MM.1S (cell line): ENCODE data around the gene PROKR1.

Source experiments
- DNase-seq: peaks from one replicate; pipeline ENCODE4 v3.0.0-alpha.2; 2015
- H2AFZ ChIP-seq: fragments of 300-600 bp; sonication (generic); 2 replicates; pipeline ENCODE4 v1.6.0; 2016; ENCODE audit warnings: antibody characterized with exemption, low read length
- H3F3A ChIP-seq: fragments of 300-600 bp; sonication (generic); 2 replicates; pipeline ENCODE4 v1.6.1; 2016; ENCODE audit warnings: mild to moderate bottlenecking, antibody characterized with exemption, low read length, moderate library complexity, mixed read lengths; ENCODE audit not compliant: insufficient read depth
- H3K27ac ChIP-seq: fragments of 300-600 bp; sonication (generic); 2 replicates; pipeline ENCODE4 v1.5.1; 2016; ENCODE audit warnings: mild to moderate bottlenecking, low read length
- H3K27me3 ChIP-seq: fragments of 300-600 bp; sonication (generic); replicated peaks from 2 replicates; pipeline ENCODE4 v1.6.0; 2016; ENCODE audit warnings: low read length; ENCODE audit not compliant: insufficient read depth
- H3K36me3 ChIP-seq: fragments of 300-600 bp; sonication (generic); replicated peaks from 2 replicates; pipeline ENCODE4 v1.6.1; 2016; ENCODE audit warnings: mild to moderate bottlenecking, low read length, mixed read lengths; ENCODE audit not compliant: insufficient read depth
- H3K4me1 ChIP-seq: fragments of 300-600 bp; sonication (generic); 2 replicates; pipeline ENCODE4 v1.6.1; 2016; ENCODE audit warnings: low read length, mixed read lengths
- H3K4me2 ChIP-seq: fragments of 300-600 bp; sonication (generic); 2 replicates; pipeline ENCODE4 v1.6.0; 2016; ENCODE audit warnings: low read depth, low read length
- H3K4me3 ChIP-seq: fragments of 300-600 bp; sonication (generic); 2 replicates; pipeline ENCODE4 v1.5.1; 2016; ENCODE audit warnings: low read length, mixed read lengths
- H3K79me2 ChIP-seq: fragments of 300-600 bp; sonication (generic); 2 replicates; pipeline ENCODE4 v1.6.1; 2016; ENCODE audit warnings: mixed run types, low read length, mixed read lengths
- H3K9ac ChIP-seq: fragments of 300-600 bp; sonication (generic); 2 replicates; pipeline ENCODE4 v1.6.1; 2016; ENCODE audit warnings: low read length, mixed read lengths
- H3K9me2 ChIP-seq: fragments of 300-600 bp; sonication (generic); replicated peaks from 2 replicates; pipeline ENCODE4 v1.6.1; 2016; ENCODE audit warnings: mild to moderate bottlenecking, low read length, mixed read lengths; ENCODE audit not compliant: insufficient read depth
- H3K9me3 ChIP-seq: fragments of 300-600 bp; sonication (generic); replicated peaks from 2 replicates; pipeline ENCODE4 v1.6.1; 2016; ENCODE audit warnings: mild to moderate bottlenecking, low read length, mixed read lengths; ENCODE audit not compliant: insufficient read depth
- H4K20me1 ChIP-seq: fragments of 300-600 bp; sonication (generic); 2 replicates; pipeline ENCODE4 v1.6.1; 2016; ENCODE audit warnings: mild to moderate bottlenecking, low read length, moderate library complexity, mixed read lengths; ENCODE audit not compliant: insufficient read depth
- CTCF ChIP-seq: fragments of 300-600 bp; sonication (generic); IDR thresholded peaks from 2 replicates; pipeline ENCODE4 v1.5.1; 2016; ENCODE audit warnings: antibody characterized with exemption, low read length, mixed read lengths
- EZH2 ChIP-seq: fragments of 300-600 bp; sonication (generic); optimal IDR thresholded peaks from 2 replicates; pipeline ENCODE3; 2017; ENCODE audit warnings: low read depth, mild to moderate bottlenecking, antibody characterized with exemption, low read length, mixed read lengths
- EZH2phosphoT487 ChIP-seq: fragments of 300-600 bp; sonication (generic); IDR thresholded peaks from 2 replicates; pipeline ENCODE4 v1.6.1; 2018; ENCODE audit warnings: antibody characterized with exemption, low read length

PROKR1 gene

GRCh38 chr2:68650645-68651044 lies 7.3 kb downstream of the PROKR1 start:
- TF ChIP-seq EZH2phosphoT487 (no peak), EZH2 (no peak), CTCF (no peak)
- no peak overlapping the region for H3K4me2 ChIP-seq

GRCh38 chr2:68653034-68653433 lies 9.7 kb downstream of the PROKR1 start:
- no peak overlapping the region for H3K4me2 ChIP-seq
- no peak for DNase-seq
- H3K4me1 ChIP-seq, result no peaks in the 10 kb centered on the region
- no peaks in the 10 kb centered on the region for H3K79me2 ChIP-seq
- no peak overlapping the region for H2AFZ ChIP-seq
- no peak for TF ChIP-seq EZH2phosphoT487
- no peak overlapping the region for H3K4me3 ChIP-seq
- H3K9me3 ChIP-seq, result no peaks in the 10 kb centered on the region
- no peak overlapping the region for H3K9ac ChIP-seq
- H3K9me2 ChIP-seq, result no peaks in the 10 kb centered on the region
- H4K20me1 ChIP-seq, result no peaks in the 10 kb centered on the region
- H3K36me3 ChIP-seq, result no peaks in the 10 kb centered on the region
- H3F3A ChIP-seq, result no peaks in the 10 kb centered on the region
- no peak overlapping the region for H3K27ac ChIP-seq
- no peaks in the 10 kb centered on the region for H3K27me3 ChIP-seq

More at GRCh38 chr2:68650645-68651044, 7.3 kb downstream of the PROKR1 start:
- Histone ChIP-seq H4K20me1 (no peaks in the 10 kb centered on the region), H3K79me2 (no peaks in the 10 kb centered on the region), H3K4me1 (no peaks in the 10 kb centered on the region), H3F3A (no peaks in the 10 kb centered on the region), H3K9me3 (no peaks in the 10 kb centered on the region), H3K27ac (no peak overlapping the region), H3K27me3 (no peaks in the 10 kb centered on the region), H3K9ac (no peak overlapping the region), H2AFZ (no peak overlapping the region), H3K36me3 (no peaks in the 10 kb centered on the region), H3K4me3 (no peak overlapping the region), H3K9me2 (no peaks in the 10 kb centered on the region)
- DNase-seq, result no peak

GRCh38 chr2:68653538-68653982 lies 10.2 kb downstream of the PROKR1 start:
- H3K27me3 ChIP-seq, result no peaks in the 10 kb centered on the region
- no peaks in the 10 kb centered on the region for H3K79me2 ChIP-seq
- no peak overlapping the region for H2AFZ ChIP-seq
- no peaks in the 10 kb centered on the region for H3K9me3 ChIP-seq
- H3K4me3 ChIP-seq, result no peak overlapping the region
- no peak overlapping the region for H3K27ac ChIP-seq
- no peak overlapping the region for H3K9ac ChIP-seq
- H3K9me2 ChIP-seq, result no peaks in the 10 kb centered on the region
- no peak for DNase-seq
- H4K20me1 ChIP-seq, result no peaks in the 10 kb centered on the region
- H3F3A ChIP-seq, result no peaks in the 10 kb centered on the region
- H3K4me2 ChIP-seq, result no peak overlapping the region
- H3K36me3 ChIP-seq, result no peaks in the 10 kb centered on the region
- no peaks in the 10 kb centered on the region for H3K4me1 ChIP-seq
- TF ChIP-seq EZH2phosphoT487, result no peak
- TF ChIP-seq EZH2, result no peak
- TF ChIP-seq CTCF, result no peak

- no peaks in the 10 kb centered on the region for H3K27me3 ChIP-seq
- H4K20me1 ChIP-seq, result no peaks in the 10 kb centered on the region
- H3K9me3 ChIP-seq, result no peaks in the 10 kb centered on the region
- H3K27ac ChIP-seq, result no peak overlapping the region
- no peak overlapping the region for H3K9ac ChIP-seq
- H3K4me1 ChIP-seq, result no peaks in the 10 kb centered on the region
- H3K4me2 ChIP-seq, result no peak overlapping the region
- H3K79me2 ChIP-seq, result no peaks in the 10 kb centered on the region
- DNase-seq, result no peak
- H3F3A ChIP-seq, result no peaks in the 10 kb centered on the region
- H3K4me3 ChIP-seq, result no peak overlapping the region
- H3K36me3 ChIP-seq, result no peaks in the 10 kb centered on the region
- no peaks in the 10 kb centered on the region for H3K9me2 ChIP-seq
- TF ChIP-seq EZH2phosphoT487 (no peak), EZH2 (no peak), CTCF (no peak)
- H2AFZ ChIP-seq, result no peak overlapping the region
Observed at GRCh38 chr2:68658266-68658665, 14.9 kb downstream of the PROKR1 start.
